Peyer's patch (tissue), 4 donors: ENCODE results near the gene IP6K1.

Source experiments
- CTCF ChIP-seq, 6 experiments: fragments of 450-650 bp in 4 of 6; fragments of 200-600 bp in 2 of 6; sonication (generic) in 1 of 6; IDR thresholded peaks; one replicate each; pipeline ENCODE4 v1.5.1; 2017 to 2019; ENCODE audit warnings: antibody characterized with exemption in 6 of 6, mild to moderate bottlenecking in 3 of 6, moderate library complexity in 1 of 6
- POLR2A ChIP-seq, 2 donors: fragments of 450-650 bp; IDR thresholded peaks; one replicate each; pipeline ENCODE4 v1.5.1; 2017; ENCODE audit warnings: antibody characterized with exemption in 2 of 2, mild to moderate bottlenecking in 2 of 2, moderate library complexity in 2 of 2

GRCh38 chr3:49716169-49716568 is 70.2 kb downstream of the IP6K1 start:
- TF ChIP-seq CTCF (IDR thresholded peaks at IDR 0.05) (no peak), POLR2A (IDR thresholded peaks at IDR 0.05) (no peak)
